SH-SY5Y (cell line): ENCODE results near the gene NDUFA8.

Experiments
- GATA2 ChIP-seq: IDR thresholded peaks from 2 replicates; pipeline ENCODE4 v1.6.1; 2011; ENCODE audit warnings: mild to moderate bottlenecking, low read depth, low read length
- GATA3 ChIP-seq: IDR thresholded peaks from 2 replicates; pipeline ENCODE4 v1.6.1; 2011; ENCODE audit warnings: low read depth, mild to moderate bottlenecking, low read length, moderate library complexity

GRCh38 chr9:122179054-122179689 lies 19.6 kb upstream of the NDUFA8 start:
- TF ChIP-seq GATA3, result no peak
- no peak for TF ChIP-seq GATA2
